ENCODE results near the gene ELAPOR1.

The ELAPOR1 gene

DNA sequence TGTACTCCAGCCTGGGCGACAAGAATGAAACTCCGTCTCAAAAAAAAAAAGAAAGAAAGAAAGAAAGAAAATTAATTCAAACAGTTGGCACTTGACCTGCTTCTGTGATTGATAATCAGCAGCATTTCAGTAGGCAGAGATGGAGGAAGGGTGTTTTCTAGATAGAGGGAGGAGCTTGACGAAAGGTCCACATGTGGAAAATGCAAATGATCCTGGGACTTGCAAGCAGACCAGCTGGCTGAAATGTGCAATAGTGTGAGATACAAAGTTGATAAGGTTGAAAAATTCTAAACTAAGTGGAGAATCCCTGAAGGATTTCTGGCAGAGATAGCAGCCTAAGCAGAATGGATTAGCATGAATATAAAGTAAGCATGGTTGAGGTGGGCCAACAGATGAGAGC lies 4.2 kb downstream of the ELAPOR1 start:
- H3F3A ChIP-seq (ENCODE audit: insufficient read depth, low read length) = no peaks in the 10 kb centered on the region
- peaks cover 11% of the 10 kb centered on the region; the same call in 1 of the 2 replicates for H3K79me2 ChIP-seq (ENCODE audit: insufficient read depth, low read length)
- TF ChIP-seq, protein P1, sequence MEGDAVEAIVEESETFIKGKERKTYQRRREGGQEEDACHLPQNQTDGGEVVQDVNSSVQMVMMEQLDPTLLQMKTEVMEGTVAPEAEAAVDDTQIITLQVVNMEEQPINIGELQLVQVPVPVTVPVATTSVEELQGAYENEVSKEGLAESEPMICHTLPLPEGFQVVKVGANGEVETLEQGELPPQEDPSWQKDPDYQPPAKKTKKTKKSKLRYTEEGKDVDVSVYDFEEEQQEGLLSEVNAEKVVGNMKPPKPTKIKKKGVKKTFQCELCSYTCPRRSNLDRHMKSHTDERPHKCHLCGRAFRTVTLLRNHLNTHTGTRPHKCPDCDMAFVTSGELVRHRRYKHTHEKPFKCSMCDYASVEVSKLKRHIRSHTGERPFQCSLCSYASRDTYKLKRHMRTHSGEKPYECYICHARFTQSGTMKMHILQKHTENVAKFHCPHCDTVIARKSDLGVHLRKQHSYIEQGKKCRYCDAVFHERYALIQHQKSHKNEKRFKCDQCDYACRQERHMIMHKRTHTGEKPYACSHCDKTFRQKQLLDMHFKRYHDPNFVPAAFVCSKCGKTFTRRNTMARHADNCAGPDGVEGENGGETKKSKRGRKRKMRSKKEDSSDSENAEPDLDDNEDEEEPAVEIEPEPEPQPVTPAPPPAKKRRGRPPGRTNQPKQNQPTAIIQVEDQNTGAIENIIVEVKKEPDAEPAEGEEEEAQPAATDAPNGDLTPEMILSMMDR (IDR thresholded peaks at IDR 0.05; ENCODE audit: low read length) = no peak
- TF ChIP-seq EZH2 (IDR thresholded peaks at IDR 0.05; ENCODE audit: borderline replicate concordance, low read length) = no peak
- H3K9me2 ChIP-seq (ENCODE audit: low read depth, low read length) = no peaks in the 10 kb centered on the region
- H4K20me1 ChIP-seq (ENCODE audit: insufficient read depth, low read length) = no peaks in the 10 kb centered on the region
- no peaks in the 10 kb centered on the region for H3K36me3 ChIP-seq (ENCODE audit: insufficient read depth, low read length)
- no peaks in the 10 kb centered on the region for H3K27me3 ChIP-seq (ENCODE audit: insufficient read depth, low read length)
- H3K27ac ChIP-seq (ENCODE audit: low read depth, low read length, poor library complexity, severe bottlenecking) = no peak overlapping the region
- H3K4me3 ChIP-seq (ENCODE audit: low read depth, low read length, poor library complexity, severe bottlenecking) = no peak overlapping the region
- H3K4me1 ChIP-seq (ENCODE audit: insufficient read depth, low read length, severe bottlenecking) = peaks cover 51% of the 10 kb centered on the region
- H2AFZ ChIP-seq (ENCODE audit: low read length) = no peak overlapping the region
- no peaks in the 10 kb centered on the region for H3K9me3 ChIP-seq (ENCODE audit: low read length)
- H3K4me2 ChIP-seq (ENCODE audit: low read length) = peak overlapping the region; percentile 1; the same call in 1 of the 2 replicates
- H3K9ac ChIP-seq (ENCODE audit: low read length) = no peak overlapping the region

DNA sequence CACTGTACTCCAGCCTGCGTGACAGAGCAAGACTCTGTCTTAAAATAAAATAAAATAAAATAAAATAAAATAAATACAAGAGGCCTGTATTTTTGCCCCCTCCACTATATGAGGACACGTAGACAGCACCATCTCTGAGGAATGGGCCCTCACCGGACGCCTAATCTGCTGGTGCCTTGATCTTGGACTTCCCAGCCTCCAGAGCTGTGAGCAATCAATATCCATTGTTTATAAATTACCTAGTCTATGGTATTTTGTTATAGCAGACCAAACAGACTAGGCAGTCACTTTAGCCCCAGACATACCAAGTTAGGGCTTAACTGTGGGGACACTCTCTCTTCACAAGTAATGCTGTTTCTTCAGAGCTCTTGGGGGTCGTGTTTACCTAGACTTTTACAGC lies 6.4 kb downstream of the ELAPOR1 start:
- no peaks in the 10 kb centered on the region for H3F3A ChIP-seq (ENCODE audit: insufficient read depth, low read length)
- H3K27me3 ChIP-seq (ENCODE audit: insufficient read depth, low read length) = no peaks in the 10 kb centered on the region
- peaks cover 30% of the 10 kb centered on the region for H3K4me1 ChIP-seq (ENCODE audit: insufficient read depth, low read length, severe bottlenecking)
- no peak overlapping the region for H2AFZ ChIP-seq (ENCODE audit: low read length)
- H4K20me1 ChIP-seq (ENCODE audit: insufficient read depth, low read length) = no peaks in the 10 kb centered on the region
- H3K9me2 ChIP-seq (ENCODE audit: low read depth, low read length) = no peaks in the 10 kb centered on the region
- H3K4me3 ChIP-seq (ENCODE audit: low read depth, low read length, poor library complexity, severe bottlenecking) = no peak overlapping the region
- H3K9ac ChIP-seq (ENCODE audit: low read length) = no peak overlapping the region
- H3K36me3 ChIP-seq (ENCODE audit: insufficient read depth, low read length) = no peaks in the 10 kb centered on the region
- H3K4me2 ChIP-seq (ENCODE audit: low read length) = no peak overlapping the region
- no peak for TF ChIP-seq EZH2 (IDR thresholded peaks at IDR 0.05; ENCODE audit: borderline replicate concordance, low read length)
- TF ChIP-seq, protein P1 (IDR thresholded peaks at IDR 0.05; ENCODE audit: low read length) = no peak
- H3K79me2 ChIP-seq (ENCODE audit: insufficient read depth, low read length) = peaks cover 7% of the 10 kb centered on the region; the same call in 1 of the 2 replicates
- H3K9me3 ChIP-seq (ENCODE audit: low read length) = no peaks in the 10 kb centered on the region
- no peak overlapping the region for H3K27ac ChIP-seq (ENCODE audit: low read depth, low read length, poor library complexity, severe bottlenecking)

DNA sequence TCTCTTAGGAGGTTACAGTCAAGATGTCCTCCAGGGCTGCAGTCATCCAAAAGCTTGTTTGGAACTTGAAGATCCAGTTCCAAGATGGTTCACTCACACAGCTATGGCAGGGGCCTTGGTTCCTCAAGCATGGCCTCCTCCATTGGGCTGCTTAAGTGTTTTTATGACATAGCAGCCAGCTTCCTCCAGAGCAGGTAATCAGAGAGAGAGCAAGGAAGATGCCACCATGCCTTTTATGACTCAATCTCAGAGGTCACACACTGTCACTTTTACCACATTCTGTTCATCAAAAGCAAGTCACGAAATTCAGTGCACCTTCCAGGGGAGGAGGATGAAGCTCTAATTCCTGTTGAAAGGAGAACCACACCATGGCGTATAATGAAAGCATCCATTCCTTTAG lies 17.1 kb downstream of the ELAPOR1 start:
- Histone ChIP-seq H3K9me3 (ENCODE audit: low read length) (no peaks in the 10 kb centered on the region), H2AFZ (ENCODE audit: low read length) (no peak overlapping the region), H3K4me1 (ENCODE audit: insufficient read depth, low read length, severe bottlenecking) (peaks cover 27% of the 10 kb centered on the region), H3K4me3 (ENCODE audit: low read depth, low read length, poor library complexity, severe bottlenecking) (no peak overlapping the region), H4K20me1 (ENCODE audit: insufficient read depth, low read length) (no peaks in the 10 kb centered on the region), H3K4me2 (ENCODE audit: low read length) (no peak overlapping the region), H3K9me2 (ENCODE audit: low read depth, low read length) (no peaks in the 10 kb centered on the region), H3K9ac (ENCODE audit: low read length) (no peak overlapping the region), H3F3A (ENCODE audit: insufficient read depth, low read length) (no peaks in the 10 kb centered on the region), H3K27me3 (ENCODE audit: insufficient read depth, low read length) (no peaks in the 10 kb centered on the region), H3K27ac (ENCODE audit: low read depth, low read length, poor library complexity, severe bottlenecking) (no peak overlapping the region), H3K79me2 (ENCODE audit: insufficient read depth, low read length) (no peaks in the 10 kb centered on the region), H3K36me3 (ENCODE audit: insufficient read depth, low read length) (no peaks in the 10 kb centered on the region)
- TF ChIP-seq, protein P1 (IDR thresholded peaks at IDR 0.05; ENCODE audit: low read length) = no peak
- TF ChIP-seq EZH2 (IDR thresholded peaks at IDR 0.05; ENCODE audit: borderline replicate concordance, low read length) = no peak
